Testis (tissue), 3 donors: Measurements from ENCODE around the gene NECTIN1. TPM values are rescaled to one million over a fixed set of nuclear protein-coding genes. Genes with fewer than 3 reads are reported as not detected.
A peak's percentile ranks its signal among the peaks of the same experiment; 100 is the strongest.

Experiments
- DNase-seq: peaks from one replicate; pipeline ENCODE4 v3.0.0-alpha.2; 2019
- H3K27ac ChIP-seq, 2 donors: fragments of 200-600 bp; sonication (generic); one replicate each; pipeline ENCODE4 v1.5.1; 2019
- H3K27me3 ChIP-seq: fragments of 200-600 bp; sonication (generic); one replicate; pipeline ENCODE4 v1.5.1; 2019
- H3K36me3 ChIP-seq: fragments of 200-600 bp; sonication (generic); one replicate; pipeline ENCODE4 v1.5.1; 2017; ENCODE audit warnings: low read depth; ENCODE audit errors: missing control alignments
- H3K4me1 ChIP-seq: fragments of 200-600 bp; sonication (generic); one replicate; pipeline ENCODE4 v1.5.1; 2019
- H3K4me3 ChIP-seq, 2 donors: fragments of 200-600 bp; sonication (generic); one replicate each; pipeline ENCODE4 v1.5.1; 2017 to 2019
- H3K9me3 ChIP-seq: fragments of 200-600 bp; sonication (generic); one replicate; pipeline ENCODE4 v1.5.1; 2017
- CTCF ChIP-seq, 3 experiments: fragments of 450-650 bp in 2 of 3; fragments of 200-600 bp in 1 of 3; sonication (generic) in 1 of 3; IDR thresholded peaks; one replicate each; pipeline ENCODE4 v1.5.1; 2016 to 2019; ENCODE audit warnings: antibody characterized with exemption in 3 of 3, mild to moderate bottlenecking in 2 of 3, moderate library complexity in 1 of 3
- POLR2A ChIP-seq: fragments of 450-650 bp; IDR thresholded peaks from one replicate; pipeline ENCODE4 v1.6.1; 2017; ENCODE audit warnings: antibody characterized with exemption, mild to moderate bottlenecking, moderate library complexity
- WGBS, 2 donors: methylation state at CpG; one replicate each; pipeline ENCODE4 v1.1.5; 2018; 5-methylcytosine and 5-hydroxymethylcytosine counted together
- intact Hi-C: fragments of 100-400 bp; cut with DNase I; formaldehyde crosslinking; loops from one replicate; pipeline ENCODE4 v1.15.1; 2023; ENCODE audit warnings: low total_unique reads
- polyA plus RNA-seq: library from polyadenylated mRNA; stranded (reverse); fragments of 350-450 nt; fragmentation: Illumina TruSeq; extraction: RNeasy Lipid Tissue Mini Kit (QIAGEN cat#74804); gene quantifications from one replicate; pipeline ENCODE4 v1.2.3, GENCODE V29; 2014; ENCODE audit warnings: low read depth, low replicate concordance; ENCODE audit not compliant: insufficient read depth
- total RNA-seq, 2 donors: library from RNA; depleted of rRNA; stranded (reverse); fragments of >200 nt; gene quantifications; one replicate each; pipeline ENCODE4 v1.2.3, GENCODE V29; 2016

Gene NECTIN1
- total and polyA plus RNA-seq, 3 donors from 2014 or later: 5.2 to 5.4 (median 5.2) TPM

- Histone ChIP-seq H3K4me3 (no peak overlapping the region), H3K36me3 (no peaks in the 10 kb centered on the region), H3K9me3 (no peaks in the 10 kb centered on the region), H3K27ac (no peak overlapping the region), H3K4me1 (no peaks in the 10 kb centered on the region), H3K27me3 (no peaks in the 10 kb centered on the region)
- WGBS, 2 donors: 63 to 76% methylated on average over 8 to 11 of the region's 11 CpGs
- TF ChIP-seq POLR2A: no peak
- no peak for TF ChIP-seq CTCF (IDR thresholded peaks at IDR 0.05)
- DNase-seq: peak; percentile 46
- intact Hi-C loops: no loop called here
These were observed 48.2 kb downstream of the NECTIN1 start for GRCh38 chr11:119680541-119681360.

GRCh38 chr11:119679346-119679745 is 49.7 kb downstream of the NECTIN1 start:
- Histone ChIP-seq H3K9me3 (no peaks in the 10 kb centered on the region), H3K27me3 (no peaks in the 10 kb centered on the region), H3K4me3 (no peak overlapping the region), H3K4me1 (no peaks in the 10 kb centered on the region), H3K36me3 (no peaks in the 10 kb centered on the region), H3K27ac (no peak overlapping the region)
- TF ChIP-seq CTCF (IDR thresholded peaks at IDR 0.05): no peak
- TF ChIP-seq POLR2A: no peak
- no peak for DNase-seq
- intact Hi-C loops: no loop called here
- WGBS, 2 donors: 91 to 96% methylated on average over 7 of the region's 7 CpGs

GRCh38 chr11:119678351-119678750 is 50.6 kb downstream of the NECTIN1 start:
- Histone ChIP-seq H3K27ac (no peak overlapping the region), H3K4me3 (no peak overlapping the region), H3K36me3 (no peaks in the 10 kb centered on the region), H3K4me1 (no peaks in the 10 kb centered on the region), H3K27me3 (no peaks in the 10 kb centered on the region), H3K9me3 (no peaks in the 10 kb centered on the region)
- 87 to 97% methylated on average over 7 to 21 of the region's 21 CpGs for WGBS, 2 donors
- TF ChIP-seq POLR2A: no peak
- no peak for TF ChIP-seq CTCF (IDR thresholded peaks at IDR 0.05)
- intact Hi-C loops: no loop called here
- DNase-seq: no peak

GRCh38 chr11:119677840-119678239 is 51.2 kb downstream of the NECTIN1 start:
- no peak overlapping the region for H3K4me3 ChIP-seq
- H3K9me3 ChIP-seq: no peaks in the 10 kb centered on the region
- no peak overlapping the region for H3K27ac ChIP-seq
- WGBS, 2 donors: 93 to 99% methylated on average over 9 of the region's 9 CpGs
- DNase-seq: no peak
- no peak for TF ChIP-seq POLR2A
- no peak for TF ChIP-seq CTCF (IDR thresholded peaks at IDR 0.05)
- no peaks in the 10 kb centered on the region for H3K27me3 ChIP-seq
- intact Hi-C loops: no loop called here
- H3K36me3 ChIP-seq: no peaks in the 10 kb centered on the region
- H3K4me1 ChIP-seq: no peaks in the 10 kb centered on the region
